Measurements from ENCODE around the gene CCR6.

CCR6 gene

DNA sequence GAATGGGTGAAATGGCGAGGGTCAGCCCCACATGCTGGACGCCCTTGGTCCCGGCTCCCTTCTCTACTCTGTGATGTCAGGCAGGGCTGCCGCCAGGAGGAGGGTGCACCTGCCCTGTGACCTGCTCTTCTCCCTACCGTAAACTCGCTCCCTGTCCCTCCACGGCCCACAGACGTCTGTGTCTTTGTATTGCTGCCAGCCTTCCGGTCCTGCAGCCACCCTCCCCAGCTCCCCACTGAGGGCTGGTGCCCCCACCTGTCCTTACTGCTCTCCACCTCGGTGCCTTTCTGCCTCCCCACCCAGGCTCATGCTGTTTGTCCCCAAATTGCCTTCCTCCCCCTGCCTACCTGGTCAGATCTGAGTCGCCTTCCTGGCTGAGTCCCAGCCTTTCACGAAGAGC is 4.1 kb upstream of the CCR6 start:
- H3K4me3 ChIP-seq (ENCODE audit: control insufficient read depth in 1 of 7, extremely low read depth in 1 of 7, insufficient read depth in 4 of 7, low read depth in 2 of 7, low read length in 6 of 7) = no peak overlapping the region
- WGBS (ENCODE audit: insufficient coverage) = 90% methylated on average over 12 of the region's 12 CpGs
- CTCF ChIA-PET = no interaction called here

DNA sequence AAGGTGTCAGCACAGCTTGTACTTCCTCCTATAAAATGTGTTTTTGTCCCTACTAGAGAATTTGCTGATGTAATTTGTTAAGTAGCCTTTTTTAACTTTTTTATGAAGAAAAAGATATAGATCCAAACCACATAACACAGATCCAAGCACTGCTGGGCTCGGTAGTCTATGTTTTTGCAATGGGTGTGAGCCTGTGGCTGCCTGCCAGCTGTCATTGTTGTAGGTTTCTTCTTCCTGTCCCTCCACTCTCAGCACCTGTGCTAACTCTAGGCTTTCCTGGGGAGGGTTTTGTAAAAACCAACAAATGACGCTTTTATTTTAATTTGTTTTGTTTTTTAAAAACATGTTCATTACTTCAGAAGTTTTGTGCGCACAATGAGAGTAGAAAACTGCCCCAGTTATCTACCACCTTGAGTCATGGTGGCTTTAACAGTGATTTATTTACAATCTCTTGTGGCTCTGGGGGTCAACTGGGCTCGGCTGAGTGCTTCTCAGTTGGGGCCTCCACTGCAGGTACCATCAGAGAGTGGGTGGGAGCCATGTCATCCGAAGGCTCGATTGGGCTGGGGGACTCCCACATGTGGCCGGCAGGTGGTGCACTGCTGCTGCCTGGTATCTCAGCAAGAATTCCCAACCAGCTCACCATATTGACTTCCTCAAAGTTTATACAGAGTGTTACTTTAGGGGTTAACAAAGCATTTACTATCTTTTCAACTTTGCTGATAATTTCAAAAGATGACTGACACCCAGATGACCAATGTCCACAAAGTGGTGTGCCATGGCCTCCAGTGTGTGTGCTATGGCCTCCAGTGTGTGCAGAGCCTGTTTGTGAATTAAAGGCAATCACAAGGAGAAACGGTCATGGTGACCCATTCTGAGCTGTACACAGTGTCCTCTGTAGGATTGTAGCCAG is 3.0 kb upstream of the CCR6 start:
- DNase-seq = peak in 1 of 3 donors; percentile 24
- H3K27ac ChIP-seq (ENCODE audit: insufficient read depth in 1 of 2, low read depth in 1 of 2, low read length in 2 of 2, poor library complexity in 1 of 2, severe bottlenecking in 2 of 2) = no peak overlapping the region
- peaks cover 0 to 56% (median 20%) of the 10 kb centered on the region in 4 experiments for H3K4me1 ChIP-seq (ENCODE audit: control extremely low read depth in 1 of 4, control insufficient read depth in 4 of 4, insufficient read depth in 4 of 4, low read length in 3 of 4)
- no peak overlapping the region for H3K4me3 ChIP-seq (ENCODE audit: control insufficient read depth in 1 of 7, extremely low read depth in 1 of 7, insufficient read depth in 4 of 7, low read depth in 2 of 7, low read length in 6 of 7)
- H3K9me3 ChIP-seq (ENCODE audit: control extremely low read depth in 1 of 5, control insufficient read depth in 4 of 5, insufficient read depth in 2 of 5, low read depth in 1 of 5, low read length in 4 of 5) = peaks cover 0 to 3% (median 0%) of the 10 kb centered on the region in 5 experiments
- 78% methylated on average over 4 of the region's 8 CpGs for WGBS (ENCODE audit: insufficient coverage)
- ChIA-PET CTCF (interaction anchor here (1.0 to 1.9 kb wide), 2 partner anchors 17 to 25 kb away, joined by 3 to 6 read pairs; no protein-coding TSS in a partner anchor), POLR2A (no interaction called here)
- H3K36me3 ChIP-seq (ENCODE audit: control insufficient read depth in 4 of 4, insufficient read depth in 4 of 4, low read length in 3 of 4) = no peaks in the 10 kb centered on the region
- no peaks in the 10 kb centered on the region for H3K27me3 ChIP-seq (replicated peaks in 2 of 5; ENCODE audit: control insufficient read depth in 4 of 5, insufficient read depth in 5 of 5, low read length in 4 of 5)

More for the DNA sequence above, 4.1 kb upstream of the CCR6 start:
- no peak for DNase-seq
- Histone ChIP-seq H3K36me3 (ENCODE audit: control insufficient read depth in 4 of 4, insufficient read depth in 4 of 4, low read length in 3 of 4) (no peaks in the 10 kb centered on the region), H3K9me3 (ENCODE audit: control extremely low read depth in 1 of 5, control insufficient read depth in 4 of 5, insufficient read depth in 2 of 5, low read depth in 1 of 5, low read length in 4 of 5) (peaks cover 0 to 3% (median 0%) of the 10 kb centered on the region in 5 experiments), H3K27ac (ENCODE audit: insufficient read depth in 1 of 2, low read depth in 1 of 2, low read length in 2 of 2, poor library complexity in 1 of 2, severe bottlenecking in 2 of 2) (no peak overlapping the region), H3K4me1 (ENCODE audit: control extremely low read depth in 1 of 4, control insufficient read depth in 4 of 4, insufficient read depth in 4 of 4, low read length in 3 of 4) (peaks cover 0 to 46% (median 17%) of the 10 kb centered on the region in 4 experiments), H3K27me3 (replicated peaks in 2 of 5; ENCODE audit: control insufficient read depth in 4 of 5, insufficient read depth in 5 of 5, low read length in 4 of 5) (no peaks in the 10 kb centered on the region)
- POLR2A ChIA-PET = no interaction called here

DNA sequence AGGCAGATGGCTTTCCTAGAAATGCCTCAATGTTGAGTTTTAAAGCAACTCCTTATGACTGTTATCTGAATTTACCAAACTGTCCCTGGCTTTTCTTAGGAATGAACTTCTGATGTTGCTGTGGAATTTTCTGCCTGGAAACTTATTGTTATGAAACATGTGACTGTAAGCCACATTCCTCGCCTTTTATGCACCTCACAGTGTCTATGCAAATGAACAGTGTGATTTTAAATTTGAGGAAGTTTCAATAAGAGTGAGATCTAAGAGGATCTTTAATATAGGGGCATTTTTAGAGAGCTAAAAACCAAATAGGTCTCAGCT is 2.4 kb upstream of the CCR6 start:
- Histone ChIP-seq H3K27ac (ENCODE audit: insufficient read depth in 1 of 2, low read depth in 1 of 2, low read length in 2 of 2, poor library complexity in 1 of 2, severe bottlenecking in 2 of 2) (no peak overlapping the region), H3K36me3 (ENCODE audit: control insufficient read depth in 4 of 4, insufficient read depth in 4 of 4, low read length in 3 of 4) (no peaks in the 10 kb centered on the region), H3K9me3 (ENCODE audit: control extremely low read depth in 1 of 5, control insufficient read depth in 4 of 5, insufficient read depth in 2 of 5, low read depth in 1 of 5, low read length in 4 of 5) (peaks cover 0 to 3% (median 0%) of the 10 kb centered on the region in 5 experiments), H3K4me1 (ENCODE audit: control extremely low read depth in 1 of 4, control insufficient read depth in 4 of 4, insufficient read depth in 4 of 4, low read length in 3 of 4) (peaks cover 0 to 62% (median 24%) of the 10 kb centered on the region in 4 experiments), H3K27me3 (replicated peaks in 2 of 5; ENCODE audit: control insufficient read depth in 4 of 5, insufficient read depth in 5 of 5, low read length in 4 of 5) (no peaks in the 10 kb centered on the region), H3K4me3 (ENCODE audit: control insufficient read depth in 1 of 7, extremely low read depth in 1 of 7, insufficient read depth in 4 of 7, low read depth in 2 of 7, low read length in 6 of 7) (no peak overlapping the region)
- ChIA-PET POLR2A (no interaction called here), CTCF (interaction anchor here (1.0 to 1.9 kb wide), 2 partner anchors 17 to 25 kb away, joined by 3 to 6 read pairs; no protein-coding TSS in a partner anchor)
- WGBS (ENCODE audit: insufficient coverage) = no CpG with 5 or more reads among the region's 1 CpG
- DNase-seq = peak in 1 of 3 donors; percentile 39

DNA sequence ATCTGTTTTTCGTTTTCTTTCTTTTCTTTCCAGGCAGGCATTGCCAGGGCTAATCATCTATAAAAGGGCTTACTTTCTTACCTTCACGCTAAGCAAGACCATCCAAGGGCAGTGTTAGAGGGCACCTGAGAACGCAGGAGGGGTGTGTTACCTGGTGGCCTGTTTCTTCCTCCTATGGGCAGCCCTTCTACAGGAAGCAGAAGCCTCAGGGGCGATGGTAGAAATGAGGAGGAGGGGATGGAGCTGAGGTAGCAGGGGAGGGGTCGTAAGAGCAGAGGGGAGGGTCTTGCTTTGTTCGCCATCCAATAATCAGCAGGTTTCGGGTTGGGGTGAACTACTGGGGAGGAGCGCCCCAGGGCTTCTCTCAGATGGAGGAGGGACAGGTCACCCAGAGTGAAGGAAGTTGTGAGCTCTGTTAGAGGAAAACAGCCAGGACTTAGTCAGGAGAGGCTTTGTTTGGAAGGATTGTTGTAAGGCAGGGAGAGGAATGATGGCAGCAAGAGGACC is 1.5 kb upstream of the CCR6 start:
- Histone ChIP-seq H3K27ac (ENCODE audit: insufficient read depth in 1 of 2, low read depth in 1 of 2, low read length in 2 of 2, poor library complexity in 1 of 2, severe bottlenecking in 2 of 2) (no peak overlapping the region), H3K4me3 (ENCODE audit: control insufficient read depth in 1 of 7, extremely low read depth in 1 of 7, insufficient read depth in 4 of 7, low read depth in 2 of 7, low read length in 6 of 7) (no peak overlapping the region), H3K9me3 (ENCODE audit: control extremely low read depth in 1 of 5, control insufficient read depth in 4 of 5, insufficient read depth in 2 of 5, low read depth in 1 of 5, low read length in 4 of 5) (peaks cover 0 to 3% (median 0%) of the 10 kb centered on the region in 5 experiments), H3K27me3 (replicated peaks in 2 of 5; ENCODE audit: control insufficient read depth in 4 of 5, insufficient read depth in 5 of 5, low read length in 4 of 5) (no peaks in the 10 kb centered on the region), H3K36me3 (ENCODE audit: control insufficient read depth in 4 of 4, insufficient read depth in 4 of 4, low read length in 3 of 4) (no peaks in the 10 kb centered on the region), H3K4me1 (ENCODE audit: control extremely low read depth in 1 of 4, control insufficient read depth in 4 of 4, insufficient read depth in 4 of 4, low read length in 3 of 4) (peaks cover 0 to 63% (median 24%) of the 10 kb centered on the region in 4 experiments)
- CTCF ChIA-PET = interaction anchor here (1.0 to 2.7 kb wide), 4 partner anchors 12 to 132 kb away, joined by 3 to 12 read pairs (median 4); no protein-coding TSS in a partner anchor
- DNase-seq = no peak
- POLR2A ChIA-PET = no interaction called here
- WGBS (ENCODE audit: insufficient coverage) = 93% methylated on average over 7 of the region's 8 CpGs

DNA sequence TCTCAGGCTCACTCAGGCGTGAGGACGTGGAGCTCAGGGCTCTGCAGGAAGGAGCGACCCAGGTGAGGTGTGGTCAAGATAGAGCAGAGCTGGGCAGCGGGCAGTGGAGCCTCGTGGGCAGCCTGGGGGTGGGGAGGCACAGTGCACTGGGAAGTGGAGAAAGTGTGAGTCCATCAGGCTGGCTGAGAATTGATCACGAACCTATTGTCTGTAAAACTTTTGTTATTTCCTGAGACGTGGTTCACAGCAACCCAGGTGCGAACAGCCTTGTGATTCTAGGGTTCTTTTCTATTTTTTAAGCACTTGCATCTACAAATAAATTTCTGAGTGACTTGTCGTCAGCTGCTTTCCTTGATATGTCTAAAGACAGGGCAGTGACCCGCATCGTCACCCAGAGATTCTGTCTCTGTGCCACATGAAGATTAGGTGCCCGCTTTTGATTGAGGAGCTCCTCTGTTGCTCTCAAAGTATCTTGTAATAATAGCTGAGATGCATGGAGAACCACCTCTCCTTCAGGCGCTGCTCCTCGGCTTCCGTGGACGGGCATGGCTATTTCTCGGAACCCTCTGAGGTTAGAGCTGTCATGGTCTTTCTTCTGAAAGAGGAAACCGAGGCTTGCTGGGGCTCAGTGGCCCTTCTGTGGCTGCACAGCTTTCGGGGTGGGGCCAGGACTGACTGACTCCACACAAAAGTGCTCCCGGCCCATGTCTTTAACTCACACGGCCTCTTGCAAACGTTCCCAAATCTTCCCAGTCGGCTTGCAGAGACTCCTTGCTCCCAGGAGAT is 662 bp upstream of the CCR6 start:
- no peak overlapping the region for H3K4me3 ChIP-seq (ENCODE audit: control insufficient read depth in 1 of 7, extremely low read depth in 1 of 7, insufficient read depth in 4 of 7, low read depth in 2 of 7, low read length in 6 of 7)

DNA sequence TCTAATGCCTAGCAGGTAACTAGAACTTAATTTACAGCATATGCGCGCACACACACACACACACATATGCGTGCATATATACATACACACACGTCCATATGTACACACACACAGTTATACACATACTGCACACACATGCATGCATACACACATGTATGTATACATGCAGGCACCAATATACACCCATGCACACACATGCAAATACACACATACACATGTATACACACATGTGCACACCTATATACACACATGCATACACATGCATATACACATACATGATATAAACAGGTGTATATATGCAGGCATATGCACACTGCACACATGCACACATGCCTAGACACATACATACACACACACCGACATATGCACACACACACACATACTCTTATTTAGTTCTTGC is 1.9 kb downstream of the CCR6 start:
- no peaks in the 10 kb centered on the region for H3K27me3 ChIP-seq (replicated peaks in 2 of 5; ENCODE audit: control insufficient read depth in 4 of 5, insufficient read depth in 5 of 5, low read length in 4 of 5)
- no peak overlapping the region for H3K27ac ChIP-seq (ENCODE audit: insufficient read depth in 1 of 2, low read depth in 1 of 2, low read length in 2 of 2, poor library complexity in 1 of 2, severe bottlenecking in 2 of 2)
- H3K36me3 ChIP-seq (ENCODE audit: control insufficient read depth in 4 of 4, insufficient read depth in 4 of 4, low read length in 3 of 4) = no peaks in the 10 kb centered on the region
- DNase-seq = no peak
- 67% methylated on average over 4 of the region's 5 CpGs for WGBS (ENCODE audit: insufficient coverage)
- H3K9me3 ChIP-seq (ENCODE audit: control extremely low read depth in 1 of 5, control insufficient read depth in 4 of 5, insufficient read depth in 2 of 5, low read depth in 1 of 5, low read length in 4 of 5) = peaks cover 0 to 3% (median 0%) of the 10 kb centered on the region in 5 experiments
- H3K4me1 ChIP-seq (ENCODE audit: control extremely low read depth in 1 of 4, control insufficient read depth in 4 of 4, insufficient read depth in 4 of 4, low read length in 3 of 4) = peaks cover 0 to 56% (median 23%) of the 10 kb centered on the region in 4 experiments
- POLR2A ChIA-PET = no interaction called here
- CTCF ChIA-PET = interaction anchor here (0.6 to 1.4 kb wide), 3 partner anchors 82 to 822 kb away, joined by 3 read pairs; no protein-coding TSS in a partner anchor
- no peak overlapping the region for H3K4me3 ChIP-seq (ENCODE audit: control insufficient read depth in 1 of 7, extremely low read depth in 1 of 7, insufficient read depth in 4 of 7, low read depth in 2 of 7, low read length in 6 of 7)

More for the DNA sequence above, 662 bp upstream of the CCR6 start:
- H3K27me3 ChIP-seq (replicated peaks in 2 of 5; ENCODE audit: control insufficient read depth in 4 of 5, insufficient read depth in 5 of 5, low read length in 4 of 5) = no peaks in the 10 kb centered on the region
- no peaks in the 10 kb centered on the region for H3K36me3 ChIP-seq (ENCODE audit: control insufficient read depth in 4 of 4, insufficient read depth in 4 of 4, low read length in 3 of 4)
- ChIA-PET POLR2A (no interaction called here), CTCF (interaction anchor here (1.0 to 2.7 kb wide), 4 partner anchors 13 to 350 kb away, joined by 3 to 12 read pairs (median 3); no protein-coding TSS in a partner anchor)
- peaks cover 0 to 63% (median 24%) of the 10 kb centered on the region in 4 experiments for H3K4me1 ChIP-seq (ENCODE audit: control extremely low read depth in 1 of 4, control insufficient read depth in 4 of 4, insufficient read depth in 4 of 4, low read length in 3 of 4)
- no peak for DNase-seq
- no peak overlapping the region for H3K27ac ChIP-seq (ENCODE audit: insufficient read depth in 1 of 2, low read depth in 1 of 2, low read length in 2 of 2, poor library complexity in 1 of 2, severe bottlenecking in 2 of 2)
- 92% methylated on average over 18 of the region's 23 CpGs for WGBS (ENCODE audit: insufficient coverage)
- peaks cover 0 to 3% (median 0%) of the 10 kb centered on the region in 5 experiments for H3K9me3 ChIP-seq (ENCODE audit: control extremely low read depth in 1 of 5, control insufficient read depth in 4 of 5, insufficient read depth in 2 of 5, low read depth in 1 of 5, low read length in 4 of 5)
